H1 (cell line): ENCODE data around the gene CYP11A1. TPM values are rescaled to one million over a fixed set of nuclear protein-coding genes. Genes with fewer than 3 reads are reported as not detected.

Source experiments
- BRCA1 ChIP-seq: IDR thresholded peaks from 2 replicates; pipeline ENCODE4 v1.6.1; 2012; ENCODE audit warnings: low read depth, low read length, improper control_type of control experiment
- EGR1 ChIP-seq: IDR thresholded peaks from 2 replicates; pipeline ENCODE4 v1.6.1; 2011; ENCODE audit warnings: low read depth, low read length, borderline replicate concordance
- EP300 ChIP-seq, 2 experiments: IDR thresholded peaks; 1 replicate in 1 of 2; 2 replicates in 1 of 2; pipeline ENCODE4 v1.6.1; 2011 to 2012; ENCODE audit warnings: low read depth in 2 of 2, low read length in 2 of 2, mild to moderate bottlenecking in 2 of 2, borderline replicate concordance in 1 of 2, inconsistent platforms in 1 of 2, moderate library complexity in 1 of 2
- HDAC6 ChIP-seq: IDR thresholded peaks from one replicate; pipeline ENCODE4 v1.7.1; 2012; ENCODE audit warnings: low read depth, mild to moderate bottlenecking, inconsistent platforms, low read length, moderate library complexity
- KDM5A ChIP-seq: fragments of 200-600 bp; IDR thresholded peaks from 2 replicates; pipeline ENCODE4 v1.7.1; 2012; ENCODE audit warnings: mild to moderate bottlenecking, low read length, inconsistent platforms, mixed read lengths
- NANOG ChIP-seq: IDR thresholded peaks from 2 replicates; pipeline ENCODE4 v1.6.1; 2011; ENCODE audit warnings: low read length, low read depth, mild to moderate bottlenecking, inconsistent platforms; ENCODE audit not compliant: insufficient read depth, poor library complexity, severe bottlenecking
- SIRT6 ChIP-seq: IDR thresholded peaks from one replicate; pipeline ENCODE4 v1.7.1; 2012; ENCODE audit warnings: low read length, inconsistent platforms
- TEAD4 ChIP-seq: IDR thresholded peaks from 2 replicates; pipeline ENCODE4 v1.6.1; 2012; ENCODE audit warnings: low read depth, low read length, inconsistent platforms, mixed read lengths
- polyA plus RNA-seq, 7 experiments: library from polyadenylated mRNA; depleted of rRNA in 3 of 7; stranded (reverse) in 5 of 7; unstranded in 2 of 7; fragments of >200 nt in 5 of 7; fragments of 200-250 nt in 2 of 7; gene quantifications; 1 replicate in 5 of 7; 2 replicates in 1 of 7; 4 replicates in 1 of 7; pipeline versions ENCODE4 v1.2.1 to v1.2.3, GENCODE V29; 2011 to 2013; ENCODE audit warnings: missing spikeins in 2 of 7, mixed read lengths in 2 of 7
- total RNA-seq: library from RNA; stranded (reverse); fragmentation: NEBNext Ultra II Directional; extraction: Animal tissue kit (Norgen Biotek cat#: 25700); gene quantifications from 2 replicates; pipeline ENCODE4 v1.2.1, GENCODE V29; 2021
- TF ChIP-seq, protein P1 (sequence below): fragments of 300-600 bp; sonication (generic); IDR thresholded peaks from 2 replicates; pipeline ENCODE4 v1.7.1; 2012; ENCODE audit warnings: low read length, moderate library complexity, mild to moderate bottlenecking, inconsistent platforms; ENCODE audit not compliant: insufficient replicate concordance
- TF ChIP-seq, protein P2 (sequence below): IDR thresholded peaks from 2 replicates; pipeline ENCODE4 v1.6.1; 2011; ENCODE audit warnings: low read length, improper control_type of control experiment

CYP11A1 gene
- total and polyA plus RNA-seq, 2 of the 8 experiments (the other 6 are each of a cell fraction or from before 2014, with no cell fraction given): 1.9 to 7.2 TPM

DNA sequence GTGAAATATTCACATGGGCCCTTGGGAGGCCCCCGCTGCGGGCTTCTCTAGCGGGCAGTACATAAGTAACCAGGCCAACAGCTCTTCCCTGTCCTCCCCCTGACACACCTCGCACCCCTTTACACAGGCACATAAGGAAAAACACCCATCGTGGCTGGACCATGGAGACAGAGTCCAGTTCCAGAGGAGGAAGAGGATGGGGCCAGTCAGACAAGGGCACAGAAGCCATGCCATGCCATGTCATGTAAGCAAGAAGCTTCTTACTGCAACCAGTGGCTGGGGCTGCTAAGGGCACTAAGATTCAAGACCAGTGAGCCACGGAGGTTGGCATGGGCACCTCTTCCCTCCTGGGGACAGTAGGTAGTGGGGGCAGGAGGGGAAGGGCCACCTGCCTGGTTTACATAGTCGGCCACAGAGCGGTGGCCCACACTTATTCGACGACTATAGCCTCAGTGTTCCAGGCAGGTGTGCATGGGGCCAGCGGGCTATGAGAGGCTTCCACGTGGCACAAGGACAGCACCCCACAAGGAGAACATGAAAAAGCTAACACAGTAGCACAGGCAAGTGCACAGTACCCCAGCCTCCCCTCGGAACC is 5.7 kb upstream of the CYP11A1 start (continued):
- TF ChIP-seq, protein P1, sequence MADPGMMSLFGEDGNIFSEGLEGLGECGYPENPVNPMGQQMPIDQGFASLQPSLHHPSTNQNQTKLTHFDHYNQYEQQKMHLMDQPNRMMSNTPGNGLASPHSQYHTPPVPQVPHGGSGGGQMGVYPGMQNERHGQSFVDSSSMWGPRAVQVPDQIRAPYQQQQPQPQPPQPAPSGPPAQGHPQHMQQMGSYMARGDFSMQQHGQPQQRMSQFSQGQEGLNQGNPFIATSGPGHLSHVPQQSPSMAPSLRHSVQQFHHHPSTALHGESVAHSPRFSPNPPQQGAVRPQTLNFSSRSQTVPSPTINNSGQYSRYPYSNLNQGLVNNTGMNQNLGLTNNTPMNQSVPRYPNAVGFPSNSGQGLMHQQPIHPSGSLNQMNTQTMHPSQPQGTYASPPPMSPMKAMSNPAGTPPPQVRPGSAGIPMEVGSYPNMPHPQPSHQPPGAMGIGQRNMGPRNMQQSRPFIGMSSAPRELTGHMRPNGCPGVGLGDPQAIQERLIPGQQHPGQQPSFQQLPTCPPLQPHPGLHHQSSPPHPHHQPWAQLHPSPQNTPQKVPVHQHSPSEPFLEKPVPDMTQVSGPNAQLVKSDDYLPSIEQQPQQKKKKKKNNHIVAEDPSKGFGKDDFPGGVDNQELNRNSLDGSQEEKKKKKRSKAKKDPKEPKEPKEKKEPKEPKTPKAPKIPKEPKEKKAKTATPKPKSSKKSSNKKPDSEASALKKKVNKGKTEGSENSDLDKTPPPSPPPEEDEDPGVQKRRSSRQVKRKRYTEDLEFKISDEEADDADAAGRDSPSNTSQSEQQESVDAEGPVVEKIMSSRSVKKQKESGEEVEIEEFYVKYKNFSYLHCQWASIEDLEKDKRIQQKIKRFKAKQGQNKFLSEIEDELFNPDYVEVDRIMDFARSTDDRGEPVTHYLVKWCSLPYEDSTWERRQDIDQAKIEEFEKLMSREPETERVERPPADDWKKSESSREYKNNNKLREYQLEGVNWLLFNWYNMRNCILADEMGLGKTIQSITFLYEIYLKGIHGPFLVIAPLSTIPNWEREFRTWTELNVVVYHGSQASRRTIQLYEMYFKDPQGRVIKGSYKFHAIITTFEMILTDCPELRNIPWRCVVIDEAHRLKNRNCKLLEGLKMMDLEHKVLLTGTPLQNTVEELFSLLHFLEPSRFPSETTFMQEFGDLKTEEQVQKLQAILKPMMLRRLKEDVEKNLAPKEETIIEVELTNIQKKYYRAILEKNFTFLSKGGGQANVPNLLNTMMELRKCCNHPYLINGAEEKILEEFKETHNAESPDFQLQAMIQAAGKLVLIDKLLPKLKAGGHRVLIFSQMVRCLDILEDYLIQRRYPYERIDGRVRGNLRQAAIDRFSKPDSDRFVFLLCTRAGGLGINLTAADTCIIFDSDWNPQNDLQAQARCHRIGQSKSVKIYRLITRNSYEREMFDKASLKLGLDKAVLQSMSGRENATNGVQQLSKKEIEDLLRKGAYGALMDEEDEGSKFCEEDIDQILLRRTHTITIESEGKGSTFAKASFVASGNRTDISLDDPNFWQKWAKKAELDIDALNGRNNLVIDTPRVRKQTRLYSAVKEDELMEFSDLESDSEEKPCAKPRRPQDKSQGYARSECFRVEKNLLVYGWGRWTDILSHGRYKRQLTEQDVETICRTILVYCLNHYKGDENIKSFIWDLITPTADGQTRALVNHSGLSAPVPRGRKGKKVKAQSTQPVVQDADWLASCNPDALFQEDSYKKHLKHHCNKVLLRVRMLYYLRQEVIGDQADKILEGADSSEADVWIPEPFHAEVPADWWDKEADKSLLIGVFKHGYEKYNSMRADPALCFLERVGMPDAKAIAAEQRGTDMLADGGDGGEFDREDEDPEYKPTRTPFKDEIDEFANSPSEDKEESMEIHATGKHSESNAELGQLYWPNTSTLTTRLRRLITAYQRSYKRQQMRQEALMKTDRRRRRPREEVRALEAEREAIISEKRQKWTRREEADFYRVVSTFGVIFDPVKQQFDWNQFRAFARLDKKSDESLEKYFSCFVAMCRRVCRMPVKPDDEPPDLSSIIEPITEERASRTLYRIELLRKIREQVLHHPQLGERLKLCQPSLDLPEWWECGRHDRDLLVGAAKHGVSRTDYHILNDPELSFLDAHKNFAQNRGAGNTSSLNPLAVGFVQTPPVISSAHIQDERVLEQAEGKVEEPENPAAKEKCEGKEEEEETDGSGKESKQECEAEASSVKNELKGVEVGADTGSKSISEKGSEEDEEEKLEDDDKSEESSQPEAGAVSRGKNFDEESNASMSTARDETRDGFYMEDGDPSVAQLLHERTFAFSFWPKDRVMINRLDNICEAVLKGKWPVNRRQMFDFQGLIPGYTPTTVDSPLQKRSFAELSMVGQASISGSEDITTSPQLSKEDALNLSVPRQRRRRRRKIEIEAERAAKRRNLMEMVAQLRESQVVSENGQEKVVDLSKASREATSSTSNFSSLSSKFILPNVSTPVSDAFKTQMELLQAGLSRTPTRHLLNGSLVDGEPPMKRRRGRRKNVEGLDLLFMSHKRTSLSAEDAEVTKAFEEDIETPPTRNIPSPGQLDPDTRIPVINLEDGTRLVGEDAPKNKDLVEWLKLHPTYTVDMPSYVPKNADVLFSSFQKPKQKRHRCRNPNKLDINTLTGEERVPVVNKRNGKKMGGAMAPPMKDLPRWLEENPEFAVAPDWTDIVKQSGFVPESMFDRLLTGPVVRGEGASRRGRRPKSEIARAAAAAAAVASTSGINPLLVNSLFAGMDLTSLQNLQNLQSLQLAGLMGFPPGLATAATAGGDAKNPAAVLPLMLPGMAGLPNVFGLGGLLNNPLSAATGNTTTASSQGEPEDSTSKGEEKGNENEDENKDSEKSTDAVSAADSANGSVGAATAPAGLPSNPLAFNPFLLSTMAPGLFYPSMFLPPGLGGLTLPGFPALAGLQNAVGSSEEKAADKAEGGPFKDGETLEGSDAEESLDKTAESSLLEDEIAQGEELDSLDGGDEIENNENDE: no peak
- TF ChIP-seq BRCA1 (no peak), HDAC6 (no peak), TEAD4 (no peak), EP300 (IDR thresholded peaks at IDR 0.05; ENCODE audit: borderline replicate concordance in 1 of 2, low read depth in 2 of 2, low read length in 2 of 2) (no peak), NANOG (no peak), EGR1 (no peak), SIRT6 (no peak), KDM5A (no peak)
- TF ChIP-seq, protein P2, sequence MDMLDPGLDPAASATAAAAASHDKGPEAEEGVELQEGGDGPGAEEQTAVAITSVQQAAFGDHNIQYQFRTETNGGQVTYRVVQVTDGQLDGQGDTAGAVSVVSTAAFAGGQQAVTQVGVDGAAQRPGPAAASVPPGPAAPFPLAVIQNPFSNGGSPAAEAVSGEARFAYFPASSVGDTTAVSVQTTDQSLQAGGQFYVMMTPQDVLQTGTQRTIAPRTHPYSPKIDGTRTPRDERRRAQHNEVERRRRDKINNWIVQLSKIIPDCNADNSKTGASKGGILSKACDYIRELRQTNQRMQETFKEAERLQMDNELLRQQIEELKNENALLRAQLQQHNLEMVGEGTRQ: no peak
